Liver (tissue), 9 donors: ENCODE measurements around the gene KLHL24. TPM values are rescaled to one million over a fixed set of nuclear protein-coding genes. Genes with fewer than 3 reads are reported as not detected.

Experiments
- DNase-seq: peaks from one replicate; pipeline ENCODE4 v3.0.0-alpha.2; 2017; ENCODE audit warnings: low spot score
- H3K27ac ChIP-seq, 2 donors: one replicate each; pipeline ENCODE4 v1.7.0; 2013; ENCODE audit warnings: inconsistent platforms in 2 of 2, low read length in 2 of 2, control low read depth in 1 of 2, low read depth in 1 of 2, mild to moderate bottlenecking in 1 of 2
- H3K27me3 ChIP-seq, 4 donors: one replicate each; pipeline versions ENCODE4 v1.6.1 to v1.7.0; 2013; ENCODE audit warnings: low read length in 3 of 4, inconsistent platforms in 1 of 4, mild to moderate bottlenecking in 1 of 4, moderate library complexity in 1 of 4; ENCODE audit not compliant: control insufficient read depth in 4 of 4, insufficient read depth in 4 of 4
- H3K36me3 ChIP-seq, 4 donors: one replicate each; pipeline versions ENCODE4 v1.6.1 to v1.7.0; 2013; ENCODE audit warnings: low read length in 3 of 4, mild to moderate bottlenecking in 3 of 4, low read depth in 1 of 4, moderate library complexity in 1 of 4; ENCODE audit not compliant: control insufficient read depth in 4 of 4, insufficient read depth in 3 of 4
- H3K4me1 ChIP-seq, 4 donors: one replicate each; pipeline versions ENCODE4 v1.6.1 to v1.7.0; 2013; ENCODE audit warnings: low read length in 3 of 4, mild to moderate bottlenecking in 3 of 4, moderate library complexity in 1 of 4; ENCODE audit not compliant: control insufficient read depth in 4 of 4, insufficient read depth in 4 of 4
- H3K4me3 ChIP-seq, 3 donors: one replicate each; pipeline versions ENCODE4 v1.6.1 to v1.7.0; 2013; ENCODE audit warnings: low read length in 3 of 3, control low read depth in 1 of 3, low read depth in 1 of 3, mild to moderate bottlenecking in 1 of 3
- H3K9ac ChIP-seq, 2 donors: one replicate each; pipeline ENCODE4 v1.7.0; 2013; ENCODE audit warnings: low read length in 2 of 2, mild to moderate bottlenecking in 2 of 2, moderate library complexity in 2 of 2, control low read depth in 1 of 2, low read depth in 1 of 2
- H3K9me3 ChIP-seq, 4 donors: one replicate each; pipeline versions ENCODE4 v1.6.1 to v1.7.0; 2013; ENCODE audit warnings: low read length in 3 of 4; ENCODE audit not compliant: control insufficient read depth in 4 of 4
- ATF3 ChIP-seq: IDR thresholded peaks from 2 replicates; pipeline ENCODE4 v1.6.1; 2016; ENCODE audit warnings: antibody characterized with exemption
- CTCF ChIP-seq: fragments of 150-350 bp; IDR thresholded peaks from 2 replicates; pipeline ENCODE4 v1.5.1; 2017; ENCODE audit warnings: improper control_type of control experiment, low read depth, low read length; ENCODE audit not compliant: missing input control
- EGR1 ChIP-seq, 2 donors: IDR thresholded peaks; 2 replicates each; pipeline ENCODE4 v1.6.1; 2016 to 2018; ENCODE audit warnings: antibody characterized with exemption in 2 of 2, low read depth in 2 of 2
- FOXA1 ChIP-seq: IDR thresholded peaks from 2 replicates; pipeline ENCODE4 v1.6.1; 2016; ENCODE audit warnings: antibody characterized with exemption
- FOXA2 ChIP-seq: IDR thresholded peaks from 2 replicates; pipeline ENCODE4 v1.6.1; 2016; ENCODE audit warnings: antibody characterized with exemption
- GABPA ChIP-seq, 2 donors: IDR thresholded peaks in 1 of 2; conservative IDR thresholded peaks in 1 of 2; 2 replicates each; pipeline ENCODE4 v1.6.1; 2016; ENCODE audit warnings: antibody characterized with exemption in 2 of 2, mild to moderate bottlenecking in 1 of 2, moderate library complexity in 1 of 2
- HNF4G ChIP-seq: IDR thresholded peaks from 2 replicates; pipeline ENCODE4 v1.6.1; 2016; ENCODE audit warnings: antibody characterized with exemption
- NR2F2 ChIP-seq: IDR thresholded peaks from 2 replicates; pipeline ENCODE4 v1.6.1; 2016; ENCODE audit warnings: antibody characterized with exemption
- RXRA ChIP-seq, 2 donors: IDR thresholded peaks; 2 replicates each; pipeline ENCODE4 v1.6.1; 2017 to 2018; ENCODE audit warnings: antibody characterized with exemption in 2 of 2, mild to moderate bottlenecking in 1 of 2
- SP1 ChIP-seq: IDR thresholded peaks from 2 replicates; pipeline ENCODE4 v1.6.1; 2018; ENCODE audit warnings: antibody characterized with exemption, mild to moderate bottlenecking
- TAF1 ChIP-seq: conservative IDR thresholded peaks from 2 replicates; pipeline ENCODE4 v1.6.1; 2016; ENCODE audit warnings: antibody characterized with exemption, mild to moderate bottlenecking
- YY1 ChIP-seq: IDR thresholded peaks from 2 replicates; pipeline ENCODE4 v1.6.1; 2016; ENCODE audit warnings: antibody characterized with exemption, mild to moderate bottlenecking
- ZBTB33 ChIP-seq: IDR thresholded peaks from 2 replicates; pipeline ENCODE4 v1.6.1; 2016; ENCODE audit warnings: antibody characterized with exemption
- WGBS: extraction: QIAGEN DNeasy Blood & Tissue Kit; methylation state at CpG from one replicate; pipeline ENCODE4 v1.1.7; 2013; 5-methylcytosine and 5-hydroxymethylcytosine counted together
- polyA plus RNA-seq, 2 donors: library from polyadenylated mRNA; stranded (reverse) in 1 of 2; unstranded in 1 of 2; fragments of 200-250 nt in 1 of 2; fragments of >200 nt in 1 of 2; fragmentation: Nextera tagmentation in 1 of 2; extraction: Ambion mirVana in 1 of 2; gene quantifications; one replicate each; pipeline versions ENCODE4 v1.2.1 to v1.2.3, GENCODE V29; 2013 to 2015
- total RNA-seq, 2 donors: library from RNA; depleted of rRNA; stranded (reverse); fragments of >200 nt; gene quantifications; one replicate each; pipeline ENCODE4 v1.2.3, GENCODE V29; 2014
- TF ChIP-seq, protein P1 (sequence below): IDR thresholded peaks from 2 replicates; pipeline ENCODE4 v1.6.1; 2016; ENCODE audit warnings: antibody characterized with exemption, mild to moderate bottlenecking
- TF ChIP-seq, protein P2 (sequence below): IDR thresholded peaks from 2 replicates; pipeline ENCODE4 v1.6.1; 2016; ENCODE audit warnings: antibody characterized with exemption
- donor health status: healthy.
- donor health status: healthy.
- donor health status: healthy.
- donor health status: healthy.
- donor health status: healthy.

The KLHL24 gene
- total and polyA plus RNA-seq, 4 donors, result 6.4 to 81.8 (median 18.4) TPM

GRCh38 chr3:183697123-183697609 is 61.7 kb downstream of the KLHL24 start:
- Histone ChIP-seq H3K36me3 (no peaks in the 10 kb centered on the region), H3K9ac (no peak overlapping the region), H3K9me3 (no peaks in the 10 kb centered on the region), H3K27me3 (no peaks in the 10 kb centered on the region), H3K4me3 (peak overlapping the region; percentile 56 to 100 (median 75)), H3K4me1 (peaks cover 0 to 4% (median 3%) of the 10 kb centered on the region in 4 donors), H3K27ac (no peak overlapping the region)
- no peak for DNase-seq
- WGBS, result 43% methylated on average over 4 of the region's 4 CpGs
- no peak for TF ChIP-seq FOXA1
- TF ChIP-seq YY1, result no peak
- no peak for TF ChIP-seq SP1
- TF ChIP-seq ZBTB33, result no peak
- no peak for TF ChIP-seq EGR1 (IDR thresholded peaks at IDR 0.05; ENCODE audit: low read depth in 2 of 2)

DNA sequence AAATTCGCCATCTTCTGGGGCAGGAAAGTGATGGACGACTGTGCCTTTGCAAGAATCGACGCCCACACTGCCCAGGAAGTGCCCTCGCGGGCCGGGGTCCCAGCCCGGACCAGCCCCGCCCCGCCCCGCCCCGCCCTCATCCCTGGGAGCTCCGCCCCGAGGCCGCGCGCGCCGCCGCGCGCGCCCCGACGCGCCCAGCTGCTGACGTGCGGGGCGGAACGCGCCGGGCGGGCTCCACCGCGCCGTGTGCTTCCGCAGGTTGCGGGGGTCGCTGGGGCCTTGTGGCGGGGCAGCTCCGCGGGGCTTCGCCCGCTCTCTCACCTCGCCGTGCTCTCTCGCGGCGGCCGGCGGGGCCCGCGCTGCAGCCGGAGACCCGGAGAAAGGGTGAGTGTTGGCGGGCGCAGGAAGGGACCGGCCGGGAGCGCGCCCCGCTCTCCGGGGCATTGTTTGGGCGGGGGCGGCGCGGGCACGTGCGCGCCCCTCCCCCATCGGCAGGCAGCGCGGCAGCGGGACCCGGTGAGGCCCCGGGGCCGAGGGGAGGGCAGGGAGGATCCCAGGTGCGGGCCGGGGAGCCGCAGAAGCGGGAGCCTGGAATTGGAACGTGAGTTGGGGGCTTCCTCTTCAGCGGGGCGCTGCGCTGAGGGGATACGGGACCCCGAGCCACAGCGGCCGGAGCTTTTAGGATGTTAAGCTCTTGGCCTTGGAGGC is 62.3 kb downstream of the KLHL24 start, which contains the start of gene YEATS2:
Gene YEATS2, plus strand, starts transcription at position 188 of the 708 bp plus-strand sequence. CDS start 17,366 bp downstream, outside the sequence.
- Histone ChIP-seq H3K27me3 (no peaks in the 10 kb centered on the region), H3K9me3 (no peaks in the 10 kb centered on the region), H3K36me3 (no peaks in the 10 kb centered on the region), H3K4me3 (peak within 1 kb of the TSS; percentile 73 to 100 (median 75)), H3K27ac (peak within 1 kb of the TSS; percentile 68 to 72), H3K4me1 (peaks cover 0 to 4% (median 3%) of the 10 kb centered on the region in 4 donors), H3K9ac (peak within 1 kb of the TSS; percentile 52 to 56)
- DNase-seq, result peak; percentile 77
- TF ChIP-seq EGR1 (IDR thresholded peaks at IDR 0.05; ENCODE audit: low read depth in 2 of 2) (peak in 1 of 2 donors; percentile 58), FOXA2 (no peak)
- under 1% methylated on average over 89 of the region's 89 CpGs for WGBS

DNA sequence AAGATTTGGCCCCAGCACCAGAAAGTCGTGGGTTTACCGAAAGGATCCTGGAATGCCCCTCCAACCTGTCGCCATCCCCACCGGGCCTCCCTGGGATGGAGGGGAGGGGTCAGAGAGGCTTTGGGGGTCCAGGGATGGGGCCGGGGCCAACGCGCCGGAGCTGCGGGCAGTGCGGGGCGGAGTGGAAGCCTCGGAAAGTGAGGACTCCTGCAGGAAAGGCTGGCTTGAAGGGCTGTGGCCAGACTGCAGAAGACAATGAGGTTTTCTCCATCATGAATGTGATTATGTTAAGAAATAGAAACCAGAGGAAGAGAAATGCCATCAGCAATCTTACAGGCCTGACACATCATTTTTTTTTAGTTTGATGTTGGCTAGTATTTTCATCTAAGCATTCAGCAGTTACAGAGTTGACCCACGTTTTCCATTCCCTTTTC is 62.9 kb downstream of the KLHL24 start:
- peaks cover 0 to 4% (median 3%) of the 10 kb centered on the region in 4 donors for H3K4me1 ChIP-seq
- no peaks in the 10 kb centered on the region for H3K27me3 ChIP-seq
- no peaks in the 10 kb centered on the region for H3K9me3 ChIP-seq
- peak overlapping the region; percentile 43 to 100 (median 73) for H3K4me3 ChIP-seq
- H3K36me3 ChIP-seq, result no peaks in the 10 kb centered on the region
- H3K9ac ChIP-seq, result peak overlapping the region; percentile 52 to 56
- peak; percentile 40 for DNase-seq
- peak overlapping the region; percentile 68 to 72 for H3K27ac ChIP-seq
- WGBS, result 5% methylated on average over 13 of the region's 13 CpGs
- TF ChIP-seq ZBTB33 (no peak), GABPA (IDR thresholded peaks at IDR 0.05 in 1 of 2, conservative IDR thresholded peaks at IDR 0.05 in 1 of 2) (no peak), RXRA (IDR thresholded peaks at IDR 0.05) (no peak), ATF3 (no peak), YY1 (no peak), CTCF (no peak), NR2F2 (no peak), SP1 (no peak), FOXA1 (no peak), FOXA2 (no peak), TAF1 (no peak), HNF4G (no peak), EGR1 (IDR thresholded peaks at IDR 0.05; ENCODE audit: low read depth in 2 of 2) (no peak)
- TF ChIP-seq, protein P1, sequence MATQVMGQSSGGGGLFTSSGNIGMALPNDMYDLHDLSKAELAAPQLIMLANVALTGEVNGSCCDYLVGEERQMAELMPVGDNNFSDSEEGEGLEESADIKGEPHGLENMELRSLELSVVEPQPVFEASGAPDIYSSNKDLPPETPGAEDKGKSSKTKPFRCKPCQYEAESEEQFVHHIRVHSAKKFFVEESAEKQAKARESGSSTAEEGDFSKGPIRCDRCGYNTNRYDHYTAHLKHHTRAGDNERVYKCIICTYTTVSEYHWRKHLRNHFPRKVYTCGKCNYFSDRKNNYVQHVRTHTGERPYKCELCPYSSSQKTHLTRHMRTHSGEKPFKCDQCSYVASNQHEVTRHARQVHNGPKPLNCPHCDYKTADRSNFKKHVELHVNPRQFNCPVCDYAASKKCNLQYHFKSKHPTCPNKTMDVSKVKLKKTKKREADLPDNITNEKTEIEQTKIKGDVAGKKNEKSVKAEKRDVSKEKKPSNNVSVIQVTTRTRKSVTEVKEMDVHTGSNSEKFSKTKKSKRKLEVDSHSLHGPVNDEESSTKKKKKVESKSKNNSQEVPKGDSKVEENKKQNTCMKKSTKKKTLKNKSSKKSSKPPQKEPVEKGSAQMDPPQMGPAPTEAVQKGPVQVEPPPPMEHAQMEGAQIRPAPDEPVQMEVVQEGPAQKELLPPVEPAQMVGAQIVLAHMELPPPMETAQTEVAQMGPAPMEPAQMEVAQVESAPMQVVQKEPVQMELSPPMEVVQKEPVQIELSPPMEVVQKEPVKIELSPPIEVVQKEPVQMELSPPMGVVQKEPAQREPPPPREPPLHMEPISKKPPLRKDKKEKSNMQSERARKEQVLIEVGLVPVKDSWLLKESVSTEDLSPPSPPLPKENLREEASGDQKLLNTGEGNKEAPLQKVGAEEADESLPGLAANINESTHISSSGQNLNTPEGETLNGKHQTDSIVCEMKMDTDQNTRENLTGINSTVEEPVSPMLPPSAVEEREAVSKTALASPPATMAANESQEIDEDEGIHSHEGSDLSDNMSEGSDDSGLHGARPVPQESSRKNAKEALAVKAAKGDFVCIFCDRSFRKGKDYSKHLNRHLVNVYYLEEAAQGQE, result no peak
- TF ChIP-seq, protein P2, sequence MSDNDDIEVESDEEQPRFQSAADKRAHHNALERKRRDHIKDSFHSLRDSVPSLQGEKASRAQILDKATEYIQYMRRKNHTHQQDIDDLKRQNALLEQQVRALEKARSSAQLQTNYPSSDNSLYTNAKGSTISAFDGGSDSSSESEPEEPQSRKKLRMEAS, result no peak
